ENCODE measurements around the gene ACSF3. TPM values are rescaled to one million over a fixed set of nuclear protein-coding genes. Genes with fewer than 3 reads are reported as not detected.
"Not testable (repeated sequence)": the region's sequence is repeated elsewhere in the genome, so short reads cannot be mapped to it uniquely, and the experiment has no call there.

ACSF3 gene
- total RNA-seq, 2 donors from 2014 or later = 33.1 to 59.9 TPM

- DNase-seq (ENCODE audit: low spot score in 2 of 2) = no peak
- H3K9me3 Mint-ChIP-seq = peaks cover 5 to 10% of the 10 kb centered on the region in 2 donors
- ATAC-seq = no peak
- H3K36me3 Mint-ChIP-seq = no peaks in the 10 kb centered on the region
- no peak overlapping the region for H3K27ac Mint-ChIP-seq
Measured at GRCh38 chr16:89080196-89080853, 13.3 kb upstream of the ACSF3 start.

- H3K27ac Mint-ChIP-seq = peak overlapping the region in 1 of 2 donors; percentile 14
- H3K9me3 Mint-ChIP-seq = no peaks in the 10 kb centered on the region
- DNase-seq (ENCODE audit: low spot score in 2 of 2) (no peak), ATAC-seq (no peak)
- H3K36me3 Mint-ChIP-seq = no peaks in the 10 kb centered on the region
Measured at GRCh38 chr16:89081556-89081955, 12.1 kb upstream of the ACSF3 start.

- H3K36me3 Mint-ChIP-seq = no peaks in the 10 kb centered on the region
- no peak for DNase-seq (ENCODE audit: low spot score in 2 of 2)
- peak overlapping the region; percentile 9 to 86 for H3K27ac Mint-ChIP-seq
- no peaks in the 10 kb centered on the region for H3K9me3 Mint-ChIP-seq
- no peak for ATAC-seq
Measured at GRCh38 chr16:89084411-89084810, 9.2 kb upstream of the ACSF3 start.

- ATAC-seq = no peak
Measured at GRCh38 chr16:89084814-89085612, 8.6 kb upstream of the ACSF3 start.

GRCh38 chr16:89085755-89086154 lies 7.9 kb upstream of the ACSF3 start:
- H3K9me3 Mint-ChIP-seq = no peaks in the 10 kb centered on the region

More at GRCh38 chr16:89084814-89085612, 8.6 kb upstream of the ACSF3 start:
- Mint-ChIP-seq H3K27ac (peak overlapping the region in 1 of 2 donors; percentile 9), H3K36me3 (no peaks in the 10 kb centered on the region), H3K9me3 (no peaks in the 10 kb centered on the region)
- DNase-seq (ENCODE audit: low spot score in 2 of 2) = no peak

GRCh38 chr16:89087922-89088497 lies 5.6 kb upstream of the ACSF3 start:
- H3K36me3 Mint-ChIP-seq = no peaks in the 10 kb centered on the region
- H3K27ac Mint-ChIP-seq = peak overlapping the region; percentile 7 to 36
- ATAC-seq (no peak), DNase-seq (ENCODE audit: low spot score in 2 of 2) (no peak)
- no peaks in the 10 kb centered on the region for H3K9me3 Mint-ChIP-seq

More at GRCh38 chr16:89085755-89086154, 7.9 kb upstream of the ACSF3 start:
- no peaks in the 10 kb centered on the region for H3K36me3 Mint-ChIP-seq
- H3K27ac Mint-ChIP-seq = no peak overlapping the region
- DNase-seq (ENCODE audit: low spot score in 2 of 2) (no peak), ATAC-seq (no peak)

- Mint-ChIP-seq H3K27ac (no peak overlapping the region), H3K36me3 (peaks cover under 1 to 2% of the 10 kb centered on the region in 2 donors), H3K9me3 (no peaks in the 10 kb centered on the region)
- no peak for DNase-seq (ENCODE audit: low spot score in 2 of 2)
- no peak for ATAC-seq
Measured at GRCh38 chr16:89089120-89089519, 4.5 kb upstream of the ACSF3 start.

- Mint-ChIP-seq H3K9me3 (no peaks in the 10 kb centered on the region), H3K27ac (no peak overlapping the region), H3K36me3 (peaks cover 7 to 10% of the 10 kb centered on the region in 2 donors)
- ATAC-seq (no peak), DNase-seq (ENCODE audit: low spot score in 2 of 2) (no peak)
Measured at GRCh38 chr16:89090182-89090630, 3.4 kb upstream of the ACSF3 start.

GRCh38 chr16:89090669-89091426 lies 2.8 kb upstream of the ACSF3 start:
- peak overlapping the region in 1 of 2 donors; percentile 37 for H3K27ac Mint-ChIP-seq
- H3K36me3 Mint-ChIP-seq = peaks cover 7 to 10% of the 10 kb centered on the region in 2 donors

GRCh38 chr16:89092013-89092412 lies 1.6 kb upstream of the ACSF3 start:
- no peaks in the 10 kb centered on the region for H3K9me3 Mint-ChIP-seq
- H3K36me3 Mint-ChIP-seq = peaks cover 7 to 14% of the 10 kb centered on the region in 2 donors
- DNase-seq (ENCODE audit: low spot score in 2 of 2) (no peak), ATAC-seq (no peak)
- no peak overlapping the region for H3K27ac Mint-ChIP-seq

More at GRCh38 chr16:89090669-89091426, 2.8 kb upstream of the ACSF3 start:
- no peaks in the 10 kb centered on the region for H3K9me3 Mint-ChIP-seq
- ATAC-seq (no peak), DNase-seq (ENCODE audit: low spot score in 2 of 2) (no peak)

- not testable (repeated sequence) for ATAC-seq; H3K9me3 Mint-ChIP-seq; DNase-seq (ENCODE audit: low spot score in 2 of 2)
- Mint-ChIP-seq H3K27ac (peak overlapping the region in 1 of 2 donors; percentile 76), H3K36me3 (peaks cover 11 to 21% of the 10 kb centered on the region in 2 donors)
Measured at GRCh38 chr16:89093252-89093601, 425 bp upstream of the ACSF3 start.

GRCh38 chr16:89094252-89094879 lies 714 bp downstream of the ACSF3 start:
- ATAC-seq (no peak), DNase-seq (ENCODE audit: low spot score in 2 of 2) (peak in 1 of 2 donors; percentile 33)
- H3K27ac Mint-ChIP-seq = peak overlapping the region; percentile 98 to 100
- H3K36me3 Mint-ChIP-seq = peaks cover 18 to 28% of the 10 kb centered on the region in 2 donors
- no peaks in the 10 kb centered on the region for H3K9me3 Mint-ChIP-seq

- ATAC-seq = no peak
- peak overlapping the region; percentile 98 to 100 for H3K27ac Mint-ChIP-seq
Measured at GRCh38 chr16:89094880-89095258, 1.2 kb downstream of the ACSF3 start.

GRCh38 chr16:89095491-89095951 lies 1.9 kb downstream of the ACSF3 start:
- Mint-ChIP-seq H3K27ac (peak overlapping the region; percentile 100), H3K36me3 (peaks cover 25 to 31% of the 10 kb centered on the region in 2 donors), H3K9me3 (no peaks in the 10 kb centered on the region)
- no peak for DNase-seq (ENCODE audit: low spot score in 2 of 2)
- ATAC-seq = no peak

More at GRCh38 chr16:89094880-89095258, 1.2 kb downstream of the ACSF3 start:
- H3K9me3 Mint-ChIP-seq = no peaks in the 10 kb centered on the region
- DNase-seq (ENCODE audit: low spot score in 2 of 2) = no peak
- H3K36me3 Mint-ChIP-seq = peaks cover 20 to 31% of the 10 kb centered on the region in 2 donors

GRCh38 chr16:89096042-89096717 lies 2.5 kb downstream of the ACSF3 start:
- Mint-ChIP-seq H3K27ac (peak overlapping the region; percentile 100), H3K36me3 (peaks cover 26 to 33% of the 10 kb centered on the region in 2 donors), H3K9me3 (no peaks in the 10 kb centered on the region)
- DNase-seq (ENCODE audit: low spot score in 2 of 2) (no peak), ATAC-seq (no peak)

All from activated naive CD4-positive, alpha-beta T cell treated with anti-CD3 and anti-CD28 coated beads, Interleukin-2, amount 50 U/mL, for 72 hours (primary cell).